GM18858 (cell line): ENCODE data around the gene ZYX.
"Not testable (repeated sequence)": the region's sequence is repeated elsewhere in the genome, so short reads cannot be mapped to it uniquely, and the experiment has no call there.

Source experiments
- ATAC-seq: cut with Tn5 transposase; IDR thresholded peaks from one replicate; pipeline ENCODE4 v1.9.1; 2021; ENCODE audit not compliant: unreplicated experiment

The ZYX gene

GRCh38 chr7:143416565-143417149 is 35.5 kb downstream of the ZYX start:
- no peak for ATAC-seq

GRCh38 chr7:143417734-143418383 is 36.7 kb downstream of the ZYX start:
- ATAC-seq, result no peak

GRCh38 chr7:143418681-143419458 is 37.7 kb downstream of the ZYX start:
- no peak for ATAC-seq

- no peak for ATAC-seq
Measured at GRCh38 chr7:143419880-143420279, 38.7 kb downstream of the ZYX start.

GRCh38 chr7:143420624-143421023 is 39.5 kb downstream of the ZYX start:
- ATAC-seq, result not testable (repeated sequence)

GRCh38 chr7:143422033-143422432 is 40.9 kb downstream of the ZYX start:
- ATAC-seq, result no peak

GRCh38 chr7:143424476-143424875 is 43.3 kb downstream of the ZYX start:
- not testable (repeated sequence) for ATAC-seq

GRCh38 chr7:143426479-143427142 is 45.5 kb downstream of the ZYX start:
- no peak for ATAC-seq

- no peak for ATAC-seq
Measured at GRCh38 chr7:143429770-143430698, 48.9 kb downstream of the ZYX start.

GRCh38 chr7:143431109-143431508 is 50.0 kb downstream of the ZYX start:
- ATAC-seq, result no peak

- ATAC-seq, result no peak
Measured at GRCh38 chr7:143433759-143434158, 52.6 kb downstream of the ZYX start.

- no peak for ATAC-seq
Measured at GRCh38 chr7:143434660-143435059, 53.5 kb downstream of the ZYX start.

- no peak for ATAC-seq
Measured at GRCh38 chr7:143435266-143435665, 54.1 kb downstream of the ZYX start.

- ATAC-seq, result peak; percentile 51
Measured at GRCh38 chr7:143436325-143436946, 55.3 kb downstream of the ZYX start.

- no peak for ATAC-seq
Measured at GRCh38 chr7:143437578-143437977, 56.4 kb downstream of the ZYX start.

GRCh38 chr7:143439866-143440265 is 58.7 kb downstream of the ZYX start:
- ATAC-seq, result no peak
